Astrocyte (in vitro differentiated cells and primary cell): ENCODE measurements around the gene NTM. TPM values are rescaled to one million over a fixed set of nuclear protein-coding genes. Genes with fewer than 3 reads are reported as not detected.

Experiments
- DNase-seq: peaks from one replicate; pipeline ENCODE4 v3.0.0-alpha.2; 2010; ENCODE audit warnings: low read depth
- FAIRE-seq: peaks from 2 replicates; lab custom pipeline; 2011; peaks lifted over from hg19 to GRCh38; lab: Jason Lieb, UNC
- H2AFZ ChIP-seq: 2 replicates; pipeline ENCODE4 v1.6.0; 2012; ENCODE audit warnings: low read depth, low read length, inconsistent platforms
- H3K27ac ChIP-seq: 2 replicates; pipeline ENCODE4 v1.5.1; 2011; ENCODE audit warnings: low read depth, low read length, inconsistent platforms
- H3K27me3 ChIP-seq: 2 replicates; pipeline ENCODE4 v1.6.0; 2011; ENCODE audit warnings: low read length, inconsistent platforms; ENCODE audit not compliant: insufficient read depth
- H3K36me3 ChIP-seq: 2 replicates; pipeline ENCODE4 v1.5.1; 2011; ENCODE audit warnings: low read length, inconsistent platforms; ENCODE audit not compliant: insufficient read depth
- H3K4me1 ChIP-seq: 2 replicates; pipeline ENCODE4 v1.5.1; 2011; ENCODE audit warnings: low read length, inconsistent platforms; ENCODE audit not compliant: insufficient read depth
- H3K4me2 ChIP-seq: 2 replicates; pipeline ENCODE4 v1.6.0; 2012; ENCODE audit warnings: low read length, inconsistent platforms
- H3K4me3 ChIP-seq: 2 replicates; pipeline ENCODE4 v1.5.1; 2011; ENCODE audit warnings: low read depth, mild to moderate bottlenecking, low read length, inconsistent platforms; ENCODE audit not compliant: insufficient read depth
- H3K79me2 ChIP-seq: 2 replicates; pipeline ENCODE4 v1.6.0; 2012; ENCODE audit warnings: mild to moderate bottlenecking, low read length, inconsistent platforms; ENCODE audit not compliant: insufficient read depth
- H3K9ac ChIP-seq: 2 replicates; pipeline ENCODE4 v1.6.0; 2012; ENCODE audit warnings: mild to moderate bottlenecking, low read length, inconsistent platforms
- H3K9me3 ChIP-seq: 2 replicates; pipeline ENCODE4 v1.5.1; 2012; ENCODE audit warnings: low read depth, mild to moderate bottlenecking, low read length, inconsistent platforms; ENCODE audit not compliant: insufficient read depth
- H4K20me1 ChIP-seq: 2 replicates; pipeline ENCODE4 v1.6.0; 2012; ENCODE audit warnings: low read length, inconsistent platforms; ENCODE audit not compliant: insufficient read depth
- H3K27ac Mint-ChIP-seq: one replicate; pipeline ENCODE4 v1.8.0; 2021; ENCODE audit warnings: mild to moderate bottlenecking, mixed read lengths; ENCODE audit not compliant: unreplicated experiment
- H3K27me3 Mint-ChIP-seq: one replicate; pipeline ENCODE4 v1.8.0; 2021; ENCODE audit warnings: low read depth, mixed read lengths; ENCODE audit not compliant: unreplicated experiment
- H3K36me3 Mint-ChIP-seq: one replicate; pipeline ENCODE4 v1.8.0; 2021; ENCODE audit warnings: low read depth, mixed read lengths; ENCODE audit not compliant: unreplicated experiment
- H3K4me1 Mint-ChIP-seq: one replicate; pipeline ENCODE4 v1.8.0; 2021; ENCODE audit warnings: low read depth, mixed read lengths; ENCODE audit not compliant: unreplicated experiment
- H3K4me3 Mint-ChIP-seq: one replicate; pipeline ENCODE4 v1.8.0; 2021; ENCODE audit warnings: mild to moderate bottlenecking, moderate library complexity, mixed read lengths; ENCODE audit not compliant: unreplicated experiment
- H3K9me3 Mint-ChIP-seq: one replicate; pipeline ENCODE4 v1.8.0; 2021; ENCODE audit warnings: mild to moderate bottlenecking, mixed read lengths; ENCODE audit not compliant: unreplicated experiment
- CTCF ChIP-seq: IDR thresholded peaks from 2 replicates; pipeline ENCODE4 v1.5.1; 2011; ENCODE audit warnings: low read depth, mild to moderate bottlenecking, inconsistent platforms, low read length, moderate library complexity; ENCODE audit not compliant: insufficient read depth
- EZH2 ChIP-seq: IDR thresholded peaks from 2 replicates; pipeline ENCODE4 v1.6.1; 2012; ENCODE audit warnings: mild to moderate bottlenecking, low read length, inconsistent platforms; ENCODE audit not compliant: insufficient read depth
- total RNA-seq: library from RNA; stranded (reverse); gene quantifications from 2 replicates; pipeline ENCODE4 v1.2.1, GENCODE V29; 2021

NTM gene
- total RNA-seq, 1 donor from 2014 or later: 98.2 TPM

GRCh38 chr11:132032555-132032954 lies 662.1 kb downstream of the NTM start:
- Histone ChIP-seq H3K36me3 (no peaks in the 10 kb centered on the region), H4K20me1 (no peaks in the 10 kb centered on the region), H3K4me3 (no peak overlapping the region), H3K4me1 (peaks cover 44% of the 10 kb centered on the region), H3K4me2 (peak overlapping the region; percentile 25), H3K27me3 (no peaks in the 10 kb centered on the region), H3K79me2 (peaks cover 91% of the 10 kb centered on the region), H3K9me3 (no peaks in the 10 kb centered on the region), H2AFZ (no peak overlapping the region), H3K27ac (peak overlapping the region; percentile 51), H3K9ac (peak overlapping the region; percentile 16)
- H3K4me3 Mint-ChIP-seq: no peak overlapping the region
- DNase-seq (peak; percentile 76), FAIRE-seq (peak; percentile 23)
- H3K9me3 Mint-ChIP-seq: peaks cover 2% of the 10 kb centered on the region
- peaks cover 52% of the 10 kb centered on the region for H3K4me1 Mint-ChIP-seq
- TF ChIP-seq CTCF (no peak), EZH2 (no peak)
- peaks cover 3% of the 10 kb centered on the region for H3K36me3 Mint-ChIP-seq
- no peaks in the 10 kb centered on the region for H3K27me3 Mint-ChIP-seq
- H3K27ac Mint-ChIP-seq: peak overlapping the region; percentile 49

- no peak for FAIRE-seq
- peaks cover 91% of the 10 kb centered on the region for H3K79me2 ChIP-seq
- Mint-ChIP-seq H3K36me3 (peaks cover 3% of the 10 kb centered on the region), H3K4me3 (no peak overlapping the region), H3K27me3 (no peaks in the 10 kb centered on the region), H3K27ac (peak overlapping the region; percentile 36), H3K9me3 (peaks cover 2% of the 10 kb centered on the region), H3K4me1 (peaks cover 52% of the 10 kb centered on the region)
- peak overlapping the region; percentile 25 for H3K4me2 ChIP-seq
- H3K9ac ChIP-seq: peak overlapping the region; percentile 16
- H3K36me3 ChIP-seq: no peaks in the 10 kb centered on the region
- no peak for DNase-seq
- H3K27ac ChIP-seq: peak overlapping the region; percentile 51
- no peaks in the 10 kb centered on the region for H3K9me3 ChIP-seq
- TF ChIP-seq CTCF (no peak), EZH2 (no peak)
- no peak overlapping the region for H3K4me3 ChIP-seq
- no peaks in the 10 kb centered on the region for H3K27me3 ChIP-seq
- peaks cover 47% of the 10 kb centered on the region for H3K4me1 ChIP-seq
- no peaks in the 10 kb centered on the region for H4K20me1 ChIP-seq
- no peak overlapping the region for H2AFZ ChIP-seq
Observed at GRCh38 chr11:132033051-132033450, 662.6 kb downstream of the NTM start.

GRCh38 chr11:132035228-132035627 lies 664.8 kb downstream of the NTM start:
- no peak overlapping the region for H3K4me3 ChIP-seq
- H3K4me2 ChIP-seq: no peak overlapping the region
- DNase-seq: no peak
- H4K20me1 ChIP-seq: no peaks in the 10 kb centered on the region
- peaks cover 92% of the 10 kb centered on the region for H3K79me2 ChIP-seq
- no peak overlapping the region for H3K27ac ChIP-seq
- Mint-ChIP-seq H3K27me3 (no peaks in the 10 kb centered on the region), H3K27ac (no peak overlapping the region), H3K4me1 (peaks cover 58% of the 10 kb centered on the region), H3K9me3 (peaks cover 2% of the 10 kb centered on the region), H3K36me3 (peaks cover 7% of the 10 kb centered on the region), H3K4me3 (no peak overlapping the region)
- H3K36me3 ChIP-seq: no peaks in the 10 kb centered on the region
- peaks cover 44% of the 10 kb centered on the region for H3K4me1 ChIP-seq
- no peak overlapping the region for H3K9ac ChIP-seq
- FAIRE-seq: no peak
- H2AFZ ChIP-seq: no peak overlapping the region
- TF ChIP-seq EZH2 (no peak), CTCF (no peak)
- H3K27me3 ChIP-seq: no peaks in the 10 kb centered on the region
- H3K9me3 ChIP-seq: no peaks in the 10 kb centered on the region
